PC-9 (cell line): Measurements from ENCODE around the gene SRRM5.

Experiments
- EZH2 ChIP-seq: fragments of 200-600 bp; sonication (generic); IDR thresholded peaks from 2 replicates; pipeline ENCODE4 v1.8.0; 2017; ENCODE audit warnings: antibody characterized with exemption, low read depth
- TF ChIP-seq, protein P1 (sequence below): fragments of 200-600 bp; sonication (generic); conservative IDR thresholded peaks from 2 replicates; pipeline ENCODE4 v1.6.1; 2017; ENCODE audit warnings: mixed run types, antibody characterized with exemption, mild to moderate bottlenecking, moderate library complexity

- TF ChIP-seq, protein P1, sequence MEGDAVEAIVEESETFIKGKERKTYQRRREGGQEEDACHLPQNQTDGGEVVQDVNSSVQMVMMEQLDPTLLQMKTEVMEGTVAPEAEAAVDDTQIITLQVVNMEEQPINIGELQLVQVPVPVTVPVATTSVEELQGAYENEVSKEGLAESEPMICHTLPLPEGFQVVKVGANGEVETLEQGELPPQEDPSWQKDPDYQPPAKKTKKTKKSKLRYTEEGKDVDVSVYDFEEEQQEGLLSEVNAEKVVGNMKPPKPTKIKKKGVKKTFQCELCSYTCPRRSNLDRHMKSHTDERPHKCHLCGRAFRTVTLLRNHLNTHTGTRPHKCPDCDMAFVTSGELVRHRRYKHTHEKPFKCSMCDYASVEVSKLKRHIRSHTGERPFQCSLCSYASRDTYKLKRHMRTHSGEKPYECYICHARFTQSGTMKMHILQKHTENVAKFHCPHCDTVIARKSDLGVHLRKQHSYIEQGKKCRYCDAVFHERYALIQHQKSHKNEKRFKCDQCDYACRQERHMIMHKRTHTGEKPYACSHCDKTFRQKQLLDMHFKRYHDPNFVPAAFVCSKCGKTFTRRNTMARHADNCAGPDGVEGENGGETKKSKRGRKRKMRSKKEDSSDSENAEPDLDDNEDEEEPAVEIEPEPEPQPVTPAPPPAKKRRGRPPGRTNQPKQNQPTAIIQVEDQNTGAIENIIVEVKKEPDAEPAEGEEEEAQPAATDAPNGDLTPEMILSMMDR = no peak
- TF ChIP-seq EZH2 = no peak
Observed at GRCh38 chr19:43596842-43597461, 14.9 kb upstream of the SRRM5 start.
